Stimulated activated CD8-positive, alpha-beta memory T cell treated with anti-CD3 and anti-CD28 coated beads, Interleukin-15, amount 100 ng/mL, for 48 hours (primary cell): ENCODE measurements around the gene CHKB.
"Not testable (repeated sequence)": the region's sequence is repeated elsewhere in the genome, so short reads cannot be mapped to it uniquely, and the experiment has no call there.

Source experiments
- DNase-seq, 2 donors: peaks; one replicate each; pipeline ENCODE4 v3.0.0-alpha.2; 2020; ENCODE audit warnings: low read depth in 2 of 2

The CHKB gene

GRCh38 chr22:50582493-50583293 is at the start of gene CHKB:
TSS of gene CHKB (minus strand) at chr22:50582849. CDS start at chr22:50582781, 68 bp downstream.
- DNase-seq: peak; percentile 99

GRCh38 chr22:50630376-50630775 is 47.7 kb upstream of the CHKB start:
- no peak for DNase-seq

- no peak for DNase-seq
Observed at GRCh38 chr22:50628543-50629134, 46.0 kb upstream of the CHKB start.

- peak; percentile 58 to 64 for DNase-seq
Observed at GRCh38 chr22:50627642-50628542, 45.2 kb upstream of the CHKB start, which contains the start of gene ARSA. TSS of gene ARSA (minus strand) at chr22:50628152. CDS start at chr22:50627779, 373 bp downstream.

- DNase-seq: no peak
Observed at GRCh38 chr22:50626850-50627641, 44.4 kb upstream of the CHKB start.

- DNase-seq: no peak
Observed at GRCh38 chr22:50626314-50626849, 43.7 kb upstream of the CHKB start.

- no peak for DNase-seq
Observed at GRCh38 chr22:50625568-50626313, 43.1 kb upstream of the CHKB start.

- no peak for DNase-seq
Observed at GRCh38 chr22:50625131-50625567, 42.5 kb upstream of the CHKB start.

- no peak for DNase-seq
Observed at GRCh38 chr22:50624347-50625130, 41.9 kb upstream of the CHKB start.

- DNase-seq: no peak
Observed at GRCh38 chr22:50622723-50623327, 40.2 kb upstream of the CHKB start.

- no peak for DNase-seq
Observed at GRCh38 chr22:50621948-50622722, 39.5 kb upstream of the CHKB start.

- peak in 1 of 2 donors; percentile 42 for DNase-seq
Observed at GRCh38 chr22:50621356-50621880, 38.8 kb upstream of the CHKB start.

- DNase-seq: peak in 1 of 2 donors; percentile 56
Observed at GRCh38 chr22:50620593-50621355, 38.1 kb upstream of the CHKB start.

- not testable (repeated sequence) for DNase-seq
Observed at GRCh38 chr22:50614296-50614695, 31.6 kb upstream of the CHKB start.

- DNase-seq: no peak
Observed at GRCh38 chr22:50613291-50613981, 30.8 kb upstream of the CHKB start.

- no peak for DNase-seq
Observed at GRCh38 chr22:50612528-50613221, 30.0 kb upstream of the CHKB start.
